ENCODE measurements around the gene SIRPA. TPM values are rescaled to one million over a fixed set of nuclear protein-coding genes. Genes with fewer than 3 reads are reported as not detected.

SIRPA gene
- total and polyA plus RNA-seq, 10 of the 15 experiments (the other 5 are each of a cell fraction or from before 2014, with no cell fraction given): 1.7 to 13.2 (median 5.0) TPM

- intact Hi-C loops (cut with micrococcal nuclease; ENCODE audit: unreplicated experiment) (no loop called here), in situ Hi-C loops (cut with MboI) (no loop called here)
- no peaks in the 10 kb centered on the region for H3K36me3 ChIP-seq (ENCODE audit: control insufficient read depth in 2 of 2, insufficient read depth in 2 of 2, low read length in 1 of 2)
- ChIA-PET CTCF (interaction anchor here (0.9 to 1.9 kb wide), 2 partner anchors 124 to 162 kb away, joined by 4 to 5 read pairs; no protein-coding TSS in a partner anchor), POLR2A (no interaction called here), SMC1A (ENCODE audit: uncharacterized antibody, unreplicated experiment) (no interaction called here), RAD21 (ENCODE audit: unreplicated experiment) (no interaction called here)
- no peaks in the 10 kb centered on the region for H3K27me3 ChIP-seq (replicated peaks in 1 of 2; ENCODE audit: control insufficient read depth in 2 of 2, insufficient read depth in 2 of 2, low read length in 1 of 2)
- no peaks in the 10 kb centered on the region for H3K4me1 ChIP-seq (ENCODE audit: control insufficient read depth, insufficient read depth, low read length)
- no peak overlapping the region for H3K4me2 ChIP-seq (ENCODE audit: control insufficient read depth, insufficient read depth)
- no peak overlapping the region for H3K9ac ChIP-seq (ENCODE audit: control insufficient read depth, insufficient read depth, low read length)
- H4K20me1 ChIP-seq (ENCODE audit: control insufficient read depth, insufficient read depth): no peaks in the 10 kb centered on the region
- no peak overlapping the region for H3K27ac ChIP-seq (ENCODE audit: control insufficient read depth, insufficient read depth)
- DNase-seq (ENCODE audit: low read depth, low spot score) (no peak), ATAC-seq (no peak), FAIRE-seq (no peak)
- H3K9me3 ChIP-seq (replicated peaks; ENCODE audit: control insufficient read depth, insufficient read depth, low read length): no peaks in the 10 kb centered on the region
- no peak overlapping the region for H3K4me3 ChIP-seq
- H3K79me2 ChIP-seq (ENCODE audit: control insufficient read depth, insufficient read depth, low read length): no peaks in the 10 kb centered on the region
- H2AFZ ChIP-seq (ENCODE audit: control insufficient read depth, low read depth, low read length): no peak overlapping the region
- WGBS (ENCODE audit: insufficient coverage, insufficient replicate concordance, low lambda C conversion rate, missing lambda C conversion rate): 34% methylated on average over 5 of the region's 5 CpGs
- TF ChIP-seq MAX (IDR thresholded peaks at IDR 0.05; ENCODE audit: low read depth, low read length): no peak
- TF ChIP-seq TCF12 (IDR thresholded peaks at IDR 0.05; ENCODE audit: low read depth, low read length): no peak
- TF ChIP-seq EED (IDR thresholded peaks at IDR 0.05; ENCODE audit: low read depth): no peak
- no peak for TF ChIP-seq NBN (IDR thresholded peaks at IDR 0.05)
- TF ChIP-seq KAT2A (conservative IDR thresholded peaks at IDR 0.05; ENCODE audit: control insufficient read depth, low read depth, low read length): no peak
- no TSS peak for BruUV-seq (replicated peaks)
These were observed 31.0 kb downstream of the SIRPA start for GRCh38 chr20:1926237-1926636.

GRCh38 chr20:1927217-1927616, 32.0 kb downstream of the SIRPA start:
- WGBS (ENCODE audit: insufficient coverage, insufficient replicate concordance, low lambda C conversion rate, missing lambda C conversion rate): 23% methylated on average over 8 of the region's 8 CpGs
- H3K4me2 ChIP-seq (ENCODE audit: control insufficient read depth, insufficient read depth): no peak overlapping the region
- FAIRE-seq (no peak), DNase-seq (ENCODE audit: low read depth, low spot score) (no peak), ATAC-seq (no peak)
- H3K9ac ChIP-seq (ENCODE audit: control insufficient read depth, insufficient read depth, low read length): no peak overlapping the region
- SMC1A ChIA-PET (ENCODE audit: uncharacterized antibody, unreplicated experiment): no interaction called here
- H3K27ac ChIP-seq (ENCODE audit: control insufficient read depth, insufficient read depth): no peak overlapping the region
- TF ChIP-seq NFIC (IDR thresholded peaks at IDR 0.05; ENCODE audit: low read depth, low read length) (no peak), RAD51 (IDR thresholded peaks at IDR 0.05) (peak; percentile 50; the same call in 1 of the 2 replicates), SPI1 (IDR thresholded peaks at IDR 0.05; ENCODE audit: borderline replicate concordance, insufficient read depth, low read depth, low read length) (peak; percentile 64; the same call in 1 of the 2 replicates)
- no peak overlapping the region for H3K4me3 ChIP-seq
- no peaks in the 10 kb centered on the region for H3K36me3 ChIP-seq (ENCODE audit: control insufficient read depth in 2 of 2, insufficient read depth in 2 of 2, low read length in 1 of 2)
- in situ Hi-C loops (cut with MboI) (no loop called here), intact Hi-C loops (cut with micrococcal nuclease; ENCODE audit: unreplicated experiment) (no loop called here)
- H3K79me2 ChIP-seq (ENCODE audit: control insufficient read depth, insufficient read depth, low read length): no peaks in the 10 kb centered on the region
- no peaks in the 10 kb centered on the region for H3K9me3 ChIP-seq (replicated peaks; ENCODE audit: control insufficient read depth, insufficient read depth, low read length)
- BruUV-seq (replicated peaks): no TSS peak
- POLR2A ChIA-PET: no interaction called here
- H3K4me1 ChIP-seq (ENCODE audit: control insufficient read depth, insufficient read depth, low read length): no peaks in the 10 kb centered on the region
- H3K27me3 ChIP-seq (replicated peaks in 1 of 2; ENCODE audit: control insufficient read depth in 2 of 2, insufficient read depth in 2 of 2, low read length in 1 of 2): no peaks in the 10 kb centered on the region
- no peaks in the 10 kb centered on the region for H4K20me1 ChIP-seq (ENCODE audit: control insufficient read depth, insufficient read depth)
- RAD21 ChIA-PET (ENCODE audit: unreplicated experiment): no interaction called here
- H2AFZ ChIP-seq (ENCODE audit: control insufficient read depth, low read depth, low read length): no peak overlapping the region
- CTCF ChIA-PET: interaction anchor here (1.9 kb wide), 1 partner anchor 163 kb away, joined by 5 read pairs; no protein-coding TSS in a partner anchor

Data from GM12878 (cell line).